ENCODE data around the gene WFIKKN1.

- peak; percentile 52 to 69 (median 65) for TF ChIP-seq CTCF (IDR thresholded peaks at IDR 0.05)
- no peak for TF ChIP-seq EP300 (IDR thresholded peaks at IDR 0.05; ENCODE audit: low read depth)
Measured at GRCh38 chr16:660459-661183, 29.8 kb downstream of the WFIKKN1 start.
